H9 (cell line): ENCODE measurements around the gene LCE1A. TPM values are rescaled to one million over a fixed set of nuclear protein-coding genes. Genes with fewer than 3 reads are reported as not detected.

ENCODE experiments used
- DNase-seq: peaks from one replicate; pipeline ENCODE4 v3.0.0-alpha.2; 2017
- H2AFZ ChIP-seq: one replicate; pipeline ENCODE4 v1.6.1; 2013; ENCODE audit warnings: mild to moderate bottlenecking, low read length, control low read depth, moderate library complexity
- H2AK5ac ChIP-seq: 2 replicates; pipeline ENCODE4 v1.6.1; 2013; ENCODE audit warnings: low read length, control low read depth, mixed read lengths; ENCODE audit not compliant: insufficient read length
- H2BK120ac ChIP-seq: one replicate; pipeline ENCODE4 v1.6.1; 2013; ENCODE audit warnings: low read depth, mild to moderate bottlenecking, low read length, control low read depth, inconsistent platforms; ENCODE audit not compliant: poor library complexity, severe bottlenecking
- H2BK12ac ChIP-seq: 2 replicates; pipeline ENCODE4 v1.6.1; 2013; ENCODE audit warnings: low read length, control low read depth, mixed read lengths, low read depth; ENCODE audit not compliant: insufficient read length
- H2BK15ac ChIP-seq: 2 replicates; pipeline ENCODE4 v1.6.1; 2013; ENCODE audit warnings: low read depth, low read length, control low read depth
- H2BK20ac ChIP-seq: one replicate; pipeline ENCODE4 v1.6.1; 2013; ENCODE audit warnings: low read depth, mild to moderate bottlenecking, low read length, control low read depth, inconsistent platforms; ENCODE audit not compliant: poor library complexity, severe bottlenecking
- H2BK5ac ChIP-seq: 2 replicates; pipeline ENCODE4 v1.6.1; 2013; ENCODE audit warnings: low read length, control low read depth, mixed read lengths; ENCODE audit not compliant: insufficient read length
- H3K14ac ChIP-seq: 2 replicates; pipeline ENCODE4 v1.6.1; 2013; ENCODE audit warnings: low read length, control low read depth; ENCODE audit not compliant: insufficient read depth
- H3K18ac ChIP-seq: 2 replicates; pipeline ENCODE4 v1.6.1; 2013; ENCODE audit warnings: low read depth, mild to moderate bottlenecking, mixed read lengths, low read length, control low read depth; ENCODE audit not compliant: insufficient read length
- H3K23ac ChIP-seq: 2 replicates; pipeline ENCODE4 v1.6.1; 2013; ENCODE audit warnings: low read length, control low read depth, mixed read lengths, low read depth; ENCODE audit not compliant: insufficient read length
- H3K23me2 ChIP-seq: 2 replicates; pipeline ENCODE4 v1.6.1; 2013; ENCODE audit warnings: low read depth, mild to moderate bottlenecking, mixed read lengths, low read length, control low read depth; ENCODE audit not compliant: insufficient read length, poor library complexity, severe bottlenecking
- H3K27ac ChIP-seq: 2 replicates; pipeline ENCODE4 v1.5.1; 2013; ENCODE audit warnings: low read length, control low read depth, mixed read lengths, low read depth; ENCODE audit not compliant: insufficient read length
- H3K27me3 ChIP-seq: 2 replicates; pipeline ENCODE4 v1.6.1; 2013; ENCODE audit warnings: low read length, control low read depth, inconsistent platforms; ENCODE audit not compliant: insufficient read depth
- H3K4ac ChIP-seq: 2 replicates; pipeline ENCODE4 v1.6.1; 2013; ENCODE audit warnings: low read depth, mild to moderate bottlenecking, control low read depth, inconsistent platforms, low read length, moderate library complexity
- H3K4me1 ChIP-seq: 2 replicates; pipeline ENCODE4 v1.6.1; 2013; ENCODE audit warnings: low read length, control low read depth, inconsistent platforms; ENCODE audit not compliant: insufficient read depth
- H3K4me2 ChIP-seq: 2 replicates; pipeline ENCODE4 v1.6.1; 2013; ENCODE audit warnings: low read length, control low read depth, mixed read lengths; ENCODE audit not compliant: insufficient read length, insufficient read depth
- H3K56ac ChIP-seq: 2 replicates; pipeline ENCODE4 v1.6.1; 2013; ENCODE audit warnings: low read depth, mild to moderate bottlenecking, mixed read lengths, low read length, control low read depth; ENCODE audit not compliant: insufficient read length
- H3K79me1 ChIP-seq: 2 replicates; pipeline ENCODE4 v1.6.1; 2013; ENCODE audit warnings: low read depth, mild to moderate bottlenecking, moderate library complexity, low read length, control low read depth, inconsistent platforms; ENCODE audit not compliant: insufficient read depth, poor library complexity, severe bottlenecking
- H3K79me2 ChIP-seq: 2 replicates; pipeline ENCODE4 v1.6.1; 2013; ENCODE audit warnings: low read length, control low read depth, inconsistent platforms; ENCODE audit not compliant: insufficient read depth
- H3K9ac ChIP-seq: 2 replicates; pipeline ENCODE4 v1.6.1; 2013; ENCODE audit warnings: low read length, control low read depth, mixed read lengths; ENCODE audit not compliant: insufficient read length; ENCODE audit errors: extremely low read depth
- H3K9me3 ChIP-seq: one replicate; pipeline ENCODE4 v1.6.1; 2013; ENCODE audit warnings: low read depth, low read length, inconsistent platforms; ENCODE audit not compliant: control insufficient read depth
- H3T11ph ChIP-seq: one replicate; pipeline ENCODE4 v1.6.1; 2013; ENCODE audit warnings: mild to moderate bottlenecking, low read length, control low read depth, inconsistent platforms
- H4K20me1 ChIP-seq: one replicate; pipeline ENCODE4 v1.6.1; 2013; ENCODE audit not compliant: control insufficient read depth, insufficient read length, insufficient read depth
- H4K5ac ChIP-seq: 2 replicates; pipeline ENCODE4 v1.6.1; 2013; ENCODE audit warnings: low read depth, mild to moderate bottlenecking, mixed read lengths, low read length, control low read depth; ENCODE audit not compliant: insufficient read length
- H4K8ac ChIP-seq: replicated peaks from 2 replicates; pipeline ENCODE4 v1.6.1; 2013; ENCODE audit warnings: low read length, control low read depth, mixed read lengths, low read depth; ENCODE audit not compliant: insufficient read length
- H4K91ac ChIP-seq: 2 replicates; pipeline ENCODE4 v1.6.1; 2013; ENCODE audit warnings: low read depth, mild to moderate bottlenecking, moderate library complexity, mixed read lengths, low read length, control low read depth; ENCODE audit not compliant: insufficient read length
- H3K27ac Mint-ChIP-seq, 3 experiments: 2 replicates in 2 of 3; 3 replicates in 1 of 3; pipeline ENCODE4 v1.8.0; 2020 to 2021; ENCODE audit warnings: mixed read lengths in 3 of 3, mild to moderate bottlenecking in 1 of 3, moderate library complexity in 1 of 3
- H3K27me3 Mint-ChIP-seq: 2 replicates; pipeline ENCODE4 v1.8.0; 2021; ENCODE audit warnings: low read depth, mild to moderate bottlenecking, moderate library complexity, mixed read lengths
- H3K36me3 Mint-ChIP-seq, 3 experiments: 2 replicates in 2 of 3; 3 replicates in 1 of 3; pipeline ENCODE4 v1.8.0; 2020 to 2021; ENCODE audit warnings: low read depth in 3 of 3, mixed read lengths in 3 of 3; ENCODE audit not compliant: insufficient read depth in 1 of 3
- H3K4me1 Mint-ChIP-seq, 2 experiments: 2 replicates each; pipeline ENCODE4 v1.8.0; 2020; ENCODE audit warnings: mixed read lengths in 2 of 2
- H3K4me3 Mint-ChIP-seq, 2 experiments: 2 replicates in 1 of 2; 3 replicates in 1 of 2; pipeline ENCODE4 v1.8.0; 2020 to 2021; ENCODE audit warnings: mild to moderate bottlenecking in 2 of 2, mixed read lengths in 2 of 2, moderate library complexity in 1 of 2
- H3K9me3 Mint-ChIP-seq, 2 experiments: 2 replicates in 1 of 2; 3 replicates in 1 of 2; pipeline ENCODE4 v1.8.0; 2020; ENCODE audit warnings: mild to moderate bottlenecking in 2 of 2, mixed read lengths in 2 of 2, moderate library complexity in 1 of 2
- CTCF ChIP-seq: fragments of 200-600 bp; sonication (generic); conservative IDR thresholded peaks from 3 replicates; pipeline ENCODE4 v1.8.0; 2021; ENCODE audit warnings: antibody characterized with exemption, mild to moderate bottlenecking
- WGBS: extraction: QIAGEN DNeasy Blood & Tissue Kit; methylation state at CpG from one replicate; pipeline ENCODE4 v1.1.7; 2013; ENCODE audit warnings: missing lambda C conversion rate, low lambda C conversion rate, mixed read lengths; ENCODE audit not compliant: insufficient read length; ENCODE audit errors: extremely low coverage; 5-methylcytosine and 5-hydroxymethylcytosine counted together
- total RNA-seq: library from RNA; stranded (reverse); gene quantifications from 2 replicates; pipeline ENCODE4 v1.2.1, GENCODE V29; 2021

The LCE1A gene
- total RNA-seq, 1 experiment from 2014 or later: not detected

GRCh38 chr1:152859696-152860095, 32.4 kb downstream of the LCE1A start, which contains the start of gene LCE7A:
Gene LCE7A, plus strand, starts transcription at chr1:152859996. Its CDS starts 702 bp downstream, at chr1:152860698.
- Histone ChIP-seq H3T11ph (no peak within 1 kb of the TSS), H3K4ac (no peak within 1 kb of the TSS), H3K56ac (no peak within 1 kb of the TSS), H2AK5ac (no peak within 1 kb of the TSS), H2BK5ac (no peak within 1 kb of the TSS), H3K9me3 (peaks cover 86% of the 10 kb centered on the region), H4K20me1 (no peaks in the 10 kb centered on the region), H3K27ac (no peak within 1 kb of the TSS), H3K4me2 (no peak within 1 kb of the TSS), H4K5ac (no peak within 1 kb of the TSS), H3K23me2 (no peaks in the 10 kb centered on the region), H2BK120ac (no peak within 1 kb of the TSS), H3K27me3 (no peaks in the 10 kb centered on the region), H3K14ac (no peak within 1 kb of the TSS), H3K4me1 (no peaks in the 10 kb centered on the region), H3K23ac (no peak within 1 kb of the TSS), H4K91ac (no peak within 1 kb of the TSS), H2BK15ac (no peak within 1 kb of the TSS), H2AFZ (no peak within 1 kb of the TSS), H3K79me2 (no peaks in the 10 kb centered on the region), H3K18ac (no peak within 1 kb of the TSS), H2BK20ac (no peak within 1 kb of the TSS), H3K9ac (no peak within 1 kb of the TSS), H3K79me1 (no peaks in the 10 kb centered on the region), H2BK12ac (no peak within 1 kb of the TSS), H4K8ac (no peak within 1 kb of the TSS)
- Mint-ChIP-seq H3K4me3 (no peak within 1 kb of the TSS), H3K27ac (no peak within 1 kb of the TSS), H3K9me3 (peaks cover 85 to 87% of the 10 kb centered on the region in 2 experiments), H3K36me3 (peaks cover 2 to 18% (median 12%) of the 10 kb centered on the region in 3 experiments; a peak in 6 of 7 replicates), H3K4me1 (no peaks in the 10 kb centered on the region), H3K27me3 (no peaks in the 10 kb centered on the region)
- no peak for TF ChIP-seq CTCF
- DNase-seq: no peak
- WGBS: no CpG with 5 or more reads among the region's 3 CpGs
